HG02884 (cell line): ENCODE measurements around the gene HES5.

ENCODE experiments used
- ATAC-seq: cut with Tn5 transposase; IDR thresholded peaks from one replicate; pipeline ENCODE4 v1.9.1; 2021; ENCODE audit warnings: mild to moderate bottlenecking, moderate library complexity; ENCODE audit not compliant: unreplicated experiment

The HES5 gene

DNA sequence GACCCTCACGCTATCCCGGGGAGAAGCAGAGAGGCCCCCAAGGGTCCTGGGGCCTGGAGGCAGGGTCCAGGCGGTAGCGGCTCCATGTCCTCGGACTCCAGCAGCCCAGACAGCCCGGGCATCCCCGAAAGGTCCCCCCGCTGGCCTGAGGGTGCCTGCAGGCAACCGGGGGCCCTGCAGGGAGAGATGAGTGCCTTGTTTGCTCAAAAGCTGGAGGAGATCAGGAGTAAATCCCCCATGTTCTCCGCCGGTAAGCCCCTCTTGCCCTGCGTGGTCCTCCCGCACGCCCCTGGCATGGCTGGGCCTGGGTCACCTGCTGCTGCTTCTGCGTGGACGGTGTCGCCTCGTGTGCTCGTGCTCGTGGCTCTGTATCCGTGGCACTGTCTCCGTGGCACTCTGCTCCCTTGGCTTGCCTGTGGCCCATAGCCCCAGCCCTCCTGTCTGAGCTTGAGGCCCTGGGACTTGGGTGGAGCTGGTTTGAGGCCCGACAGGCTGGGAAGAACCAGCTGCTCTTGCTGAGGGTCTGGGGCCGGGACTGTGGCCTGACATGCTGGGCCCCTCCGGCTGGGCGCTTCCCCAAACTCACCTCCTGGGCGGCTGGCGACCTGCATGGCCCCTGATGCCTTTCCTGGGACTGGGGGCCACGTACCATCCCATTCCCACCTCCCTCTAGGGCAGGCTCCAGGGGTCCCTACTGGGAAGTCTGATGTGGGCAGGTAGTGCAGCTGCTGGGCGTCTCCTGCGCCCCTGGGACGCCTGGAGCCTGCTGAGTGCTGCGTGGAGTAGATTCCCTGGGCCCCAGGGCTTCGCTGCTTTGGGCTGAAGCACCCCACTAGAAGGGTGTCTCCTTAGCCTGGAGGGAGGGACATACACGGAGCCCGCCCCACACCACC, 27.2 kb downstream of the HES5 start:
- no peak for ATAC-seq

DNA sequence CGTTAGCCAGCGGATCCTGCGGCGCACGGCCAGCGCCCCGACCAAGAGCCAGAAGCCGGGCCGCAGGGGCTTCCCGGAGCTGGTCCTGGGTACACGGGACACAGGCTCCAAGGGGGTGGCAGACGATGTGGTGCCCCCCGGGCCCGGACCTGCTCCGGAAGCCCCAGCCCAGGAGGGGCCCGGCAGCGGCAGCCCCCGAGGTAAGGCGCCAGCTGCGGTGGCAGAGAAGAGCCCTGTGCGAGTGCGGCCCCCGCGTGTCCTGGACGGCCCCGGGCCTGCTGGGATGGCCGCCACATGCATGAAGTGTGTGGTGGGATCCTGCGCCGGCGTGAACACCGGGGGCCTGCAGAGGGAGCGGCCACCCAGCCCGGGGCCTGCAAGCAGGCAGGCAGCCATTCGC, 27.9 kb downstream of the HES5 start:
- ATAC-seq, result no peak

DNA sequence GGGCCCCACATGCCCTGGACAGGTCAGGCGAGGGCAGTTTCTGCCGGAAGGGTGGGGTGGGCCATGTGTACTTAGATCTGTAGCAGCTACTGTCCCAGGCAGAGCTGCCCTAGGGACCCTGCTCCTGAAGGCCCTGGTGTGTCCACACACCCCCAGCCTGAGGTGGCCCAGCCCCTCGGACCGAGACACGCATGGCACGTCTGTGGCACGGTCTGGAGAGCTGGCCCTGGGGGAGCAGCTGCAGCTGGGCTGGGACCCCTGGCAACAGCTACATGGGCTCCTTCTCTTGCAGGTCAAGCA, 28.3 kb downstream of the HES5 start:
- ATAC-seq, result no peak

DNA sequence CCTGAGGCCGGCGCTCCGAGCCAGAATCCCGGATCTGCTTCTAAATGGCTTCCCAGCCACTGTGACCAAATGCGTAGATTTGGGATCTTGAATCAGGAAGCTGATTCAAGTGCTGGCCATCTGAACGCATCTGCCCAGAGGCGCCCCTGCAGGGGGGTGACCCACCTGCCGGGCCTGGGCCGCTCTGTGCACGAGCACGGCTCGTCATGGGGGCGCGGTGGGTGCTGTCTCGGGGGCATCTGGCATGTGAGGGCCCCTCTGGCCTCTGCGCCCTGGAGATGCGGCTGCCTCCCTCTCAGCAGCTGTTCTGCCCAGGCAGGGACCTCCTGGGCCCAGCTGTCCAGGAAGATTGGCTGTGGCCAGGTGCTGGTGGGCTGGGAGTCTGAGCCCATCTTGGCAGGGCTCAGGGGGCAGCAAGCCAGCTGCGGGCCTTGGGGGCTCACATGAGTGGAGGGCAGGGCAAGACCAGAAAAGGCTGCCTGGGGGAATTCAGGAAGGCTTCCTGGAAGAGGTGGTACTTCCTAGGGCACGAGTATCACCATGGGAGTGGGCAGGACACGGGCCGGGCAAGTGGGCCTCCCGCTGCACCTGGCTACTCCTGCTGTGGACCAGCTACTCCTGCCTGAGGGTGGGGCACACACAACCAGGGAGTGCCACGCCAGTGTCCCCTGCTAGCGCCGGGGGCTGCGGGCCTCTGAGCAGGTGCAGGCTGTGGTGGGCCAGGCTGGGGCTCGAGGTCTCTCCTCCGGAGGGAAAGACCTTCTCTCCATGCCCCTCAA, 28.8 kb downstream of the HES5 start:
- ATAC-seq, result no peak

DNA sequence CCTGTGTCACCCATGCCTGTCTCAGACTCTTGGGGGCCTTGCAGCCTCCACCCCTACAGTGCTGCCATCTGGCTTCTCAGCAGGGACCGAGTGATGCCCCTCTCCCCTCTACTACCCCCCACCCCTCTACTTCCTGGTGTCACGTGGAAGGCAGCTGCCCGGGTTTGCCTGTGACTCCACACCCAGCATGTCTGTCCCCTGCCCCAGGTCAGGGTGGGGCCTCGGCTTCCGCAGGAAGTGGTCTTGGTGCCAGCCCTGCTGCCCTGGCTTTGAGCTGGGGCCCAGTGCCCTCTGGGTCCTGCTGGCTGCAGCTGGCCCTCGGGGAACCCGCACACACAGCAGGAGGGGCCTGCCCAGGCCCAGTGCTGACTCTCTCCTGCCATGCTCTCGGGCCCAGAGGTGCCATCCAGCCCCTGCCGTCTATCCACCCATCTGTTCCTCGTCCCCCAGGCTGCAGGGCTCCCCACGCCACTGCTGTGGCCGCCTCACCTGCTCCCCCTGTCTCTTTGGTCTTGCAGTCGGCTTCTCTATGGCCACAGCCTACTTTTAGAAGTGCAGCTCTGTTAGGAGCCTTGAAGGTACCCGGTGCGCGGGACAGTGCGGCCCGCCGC, 30.0 kb downstream of the HES5 start:
- no peak for ATAC-seq

DNA sequence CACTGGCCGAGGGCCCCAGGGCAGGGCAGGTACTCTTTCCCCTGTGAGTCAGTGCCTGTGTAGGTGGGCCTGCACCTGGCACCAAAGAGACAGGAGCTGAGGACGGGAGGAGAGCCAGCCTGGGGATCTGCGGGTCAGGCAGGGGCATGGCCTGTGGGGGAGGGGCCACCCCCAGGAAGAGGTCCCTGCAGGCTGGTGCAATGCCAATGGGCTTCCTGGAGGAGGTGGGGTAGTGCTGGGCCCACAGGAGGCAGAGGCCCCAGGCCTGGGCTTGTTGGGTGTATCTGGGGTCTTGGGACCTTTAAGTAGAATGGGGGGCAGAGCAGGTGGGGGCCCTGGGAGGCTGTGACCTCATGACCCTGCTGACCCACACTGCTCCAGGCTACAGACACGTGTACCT, 30.8 kb downstream of the HES5 start:
- ATAC-seq, result no peak

DNA sequence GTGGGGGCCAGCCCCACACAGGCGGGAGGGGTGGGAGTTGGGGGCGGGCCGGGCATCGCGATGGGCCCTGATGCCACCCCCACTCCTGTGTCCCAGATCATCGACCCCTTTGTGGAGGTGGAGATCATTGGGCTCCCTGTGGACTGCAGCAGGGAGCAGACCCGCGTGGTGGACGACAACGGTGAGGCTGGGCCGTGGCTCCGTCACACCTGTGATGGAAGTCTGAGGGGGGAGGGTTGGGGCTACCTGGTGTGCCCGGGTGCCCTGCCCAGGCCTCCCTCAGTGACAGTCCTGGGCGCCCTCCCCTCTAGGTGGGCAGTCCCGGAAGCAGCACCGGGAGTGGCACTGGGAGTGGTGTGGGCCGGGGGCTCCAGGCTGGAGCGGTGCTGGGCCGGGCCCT, 31.4 kb downstream of the HES5 start:
- ATAC-seq, result no peak

DNA sequence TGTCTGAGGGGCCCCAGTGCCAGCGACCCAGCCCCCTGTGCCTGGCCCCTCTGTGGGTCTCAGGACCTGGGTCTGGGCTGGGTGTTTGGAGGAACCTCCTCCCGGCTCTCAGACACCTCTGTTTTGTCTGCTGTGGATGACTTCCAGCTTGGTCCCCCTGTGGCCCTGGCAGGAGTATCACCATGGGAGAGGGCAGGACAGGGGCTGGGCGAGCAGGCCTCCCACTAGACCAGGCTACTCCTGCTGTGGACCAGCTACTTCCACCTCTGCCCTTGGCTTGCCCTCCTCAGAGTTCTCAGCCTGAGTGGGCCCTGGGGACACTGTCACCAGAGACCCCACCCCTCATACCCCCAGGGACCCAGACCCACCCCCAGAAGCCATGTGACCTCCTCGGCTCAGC, 32.2 kb downstream of the HES5 start:
- no peak for ATAC-seq

DNA sequence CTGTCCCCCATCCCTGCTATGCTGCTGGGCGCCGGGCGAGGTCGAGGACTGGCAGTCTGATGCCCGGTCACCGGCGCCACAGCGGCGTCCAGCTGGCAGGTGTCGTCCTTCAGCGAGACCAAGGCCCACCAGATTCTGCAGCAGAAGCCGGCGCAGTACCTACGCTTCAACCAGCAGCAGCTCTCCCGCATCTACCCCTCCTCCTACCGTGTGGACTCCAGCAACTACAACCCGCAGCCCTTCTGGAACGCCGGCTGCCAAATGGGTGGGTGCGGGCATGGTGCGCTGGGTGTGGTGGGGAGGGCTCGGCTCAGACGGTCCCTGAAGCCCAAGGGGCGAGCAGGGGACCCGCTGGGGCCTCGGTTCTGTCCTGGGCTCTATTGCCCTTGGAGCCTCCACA, 33.3 kb downstream of the HES5 start:
- no peak for ATAC-seq

DNA sequence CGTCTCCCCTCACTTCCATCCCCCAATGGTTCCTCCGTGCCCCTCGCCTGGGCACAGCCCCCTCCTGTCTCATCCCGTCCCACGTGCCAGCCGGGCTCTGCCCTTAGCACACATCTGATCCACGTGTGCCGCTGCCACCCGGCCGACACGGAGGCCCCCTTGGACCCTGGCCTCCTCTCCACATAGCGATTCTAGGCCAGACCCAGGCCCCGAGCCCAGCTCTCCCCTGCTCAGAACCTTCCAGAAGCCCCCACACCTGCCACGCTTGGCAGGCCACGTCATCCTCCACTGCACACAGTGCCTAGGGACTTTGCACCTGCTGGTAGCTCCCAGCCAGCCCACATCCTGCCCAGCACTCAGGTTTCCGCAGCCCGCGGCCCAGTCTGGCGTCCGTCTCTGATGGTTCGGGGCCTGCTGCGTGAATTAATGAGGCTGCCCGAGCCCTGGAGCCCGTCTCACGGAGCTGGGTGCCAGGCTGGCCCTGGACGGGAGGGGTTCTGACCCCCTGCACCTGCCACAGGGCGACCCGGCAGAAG, 33.9 kb downstream of the HES5 start:
- no peak for ATAC-seq

DNA sequence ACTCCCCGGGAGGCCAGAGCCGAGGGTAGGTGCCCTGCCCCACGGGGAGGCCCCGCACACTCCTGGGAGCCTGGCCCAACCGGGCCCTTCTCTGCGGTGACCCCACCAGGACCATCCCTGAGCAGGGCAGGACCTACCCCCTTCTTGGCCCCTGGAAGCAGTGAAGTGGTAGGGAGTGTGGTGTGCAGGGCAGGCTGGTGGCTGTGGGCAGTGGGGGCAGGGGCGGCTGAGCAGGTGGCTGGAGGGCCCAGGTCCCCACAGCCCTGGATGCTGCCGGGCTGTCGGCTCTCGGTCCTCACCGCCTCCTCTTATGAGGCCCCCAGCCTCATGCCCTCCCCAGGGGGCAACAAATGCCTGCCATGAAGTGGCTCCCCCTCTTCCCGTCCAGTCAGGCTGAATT, 34.5 kb downstream of the HES5 start:
- ATAC-seq, result no peak

DNA sequence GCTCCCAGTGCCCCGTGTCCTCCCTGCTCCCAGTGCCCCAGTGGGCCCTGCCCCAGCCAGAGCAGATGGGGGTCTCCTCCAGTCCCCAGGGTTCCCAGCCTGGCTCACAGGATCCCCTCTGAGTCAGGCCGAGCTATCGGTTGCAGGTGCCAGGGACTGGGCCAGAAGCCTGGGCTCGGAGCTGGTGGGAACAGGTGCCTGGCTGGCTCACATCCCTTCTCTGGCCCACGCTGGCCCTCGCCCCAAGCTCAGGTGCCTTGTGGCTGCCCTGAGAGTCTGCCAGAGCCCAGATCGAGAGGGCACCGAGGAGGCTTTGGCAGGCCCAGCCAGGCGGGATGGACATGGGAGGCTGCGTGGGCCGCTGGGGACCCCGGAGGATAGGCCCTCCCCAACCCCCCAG, 35.0 kb downstream of the HES5 start:
- no peak for ATAC-seq

DNA sequence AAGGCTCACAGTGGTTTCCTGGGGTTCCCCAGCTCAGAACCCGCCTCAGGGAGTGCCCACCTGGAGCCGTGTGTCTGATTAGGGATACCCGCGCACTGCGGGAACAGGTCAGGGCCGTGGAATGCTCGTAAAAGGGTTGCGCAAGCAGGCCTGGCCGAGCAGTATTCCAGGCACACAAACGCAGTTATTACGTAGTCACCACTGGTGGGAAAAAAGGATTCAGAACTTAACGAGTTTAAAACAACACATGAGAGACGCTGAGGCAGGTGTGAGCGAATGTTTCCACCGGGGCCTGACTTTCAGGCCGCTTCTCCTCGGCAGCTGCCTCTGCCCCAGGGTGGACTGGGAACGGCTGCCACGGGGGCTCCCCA, 35.8 kb downstream of the HES5 start:
- no peak for ATAC-seq

DNA sequence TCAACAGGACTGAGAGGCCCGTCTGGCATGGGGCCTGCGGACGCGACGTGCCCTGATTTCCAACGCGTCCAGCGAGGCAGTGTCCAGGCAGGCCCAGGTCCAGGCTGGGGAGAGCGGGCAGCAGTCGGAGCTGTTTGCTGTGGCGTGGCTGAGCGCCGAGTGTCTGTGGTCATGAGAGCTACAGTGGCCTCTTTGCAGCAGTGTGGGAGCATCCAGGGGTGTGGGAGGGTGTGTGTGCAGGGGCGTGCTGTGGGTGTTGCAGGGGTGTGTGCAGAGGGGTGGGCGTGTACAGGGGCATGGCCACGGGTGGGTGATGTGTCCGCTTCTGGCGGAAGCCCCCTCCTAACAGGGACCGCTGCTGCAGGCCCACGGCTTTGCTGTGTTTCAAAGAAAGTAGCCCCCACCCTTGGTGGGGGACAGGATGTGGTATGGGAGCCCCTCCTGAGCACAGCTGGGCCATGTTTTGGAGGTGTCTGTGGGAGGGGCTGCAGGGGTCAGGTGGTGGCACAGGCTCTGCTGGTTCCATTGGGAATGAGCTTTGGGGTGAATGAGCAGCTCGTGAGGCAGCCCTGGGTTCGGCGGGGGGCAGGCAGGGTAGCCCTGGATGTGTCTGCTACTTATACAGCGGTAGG, 36.3 kb downstream of the HES5 start:
- ATAC-seq, result no peak

DNA sequence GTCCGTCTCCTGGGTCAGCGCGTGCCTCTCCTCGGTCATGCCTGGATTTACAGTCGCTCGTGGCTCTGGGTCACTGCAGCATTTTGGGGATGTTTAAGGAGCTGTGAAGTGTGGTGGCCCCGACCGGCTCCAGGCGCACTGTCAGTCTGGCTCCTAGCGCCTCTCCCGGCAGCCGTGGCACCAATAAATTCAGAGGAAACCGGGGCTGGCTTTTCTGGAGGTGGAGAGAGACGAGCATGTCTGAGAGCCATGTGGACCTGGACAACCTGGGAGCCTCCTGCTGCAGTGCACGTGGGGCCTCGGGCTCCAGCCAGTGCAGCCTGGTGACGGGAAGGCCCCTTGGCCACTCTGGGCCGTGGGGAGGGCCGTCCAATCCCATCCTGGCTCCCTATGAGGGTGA, 36.8 kb downstream of the HES5 start:
- ATAC-seq, result no peak

DNA sequence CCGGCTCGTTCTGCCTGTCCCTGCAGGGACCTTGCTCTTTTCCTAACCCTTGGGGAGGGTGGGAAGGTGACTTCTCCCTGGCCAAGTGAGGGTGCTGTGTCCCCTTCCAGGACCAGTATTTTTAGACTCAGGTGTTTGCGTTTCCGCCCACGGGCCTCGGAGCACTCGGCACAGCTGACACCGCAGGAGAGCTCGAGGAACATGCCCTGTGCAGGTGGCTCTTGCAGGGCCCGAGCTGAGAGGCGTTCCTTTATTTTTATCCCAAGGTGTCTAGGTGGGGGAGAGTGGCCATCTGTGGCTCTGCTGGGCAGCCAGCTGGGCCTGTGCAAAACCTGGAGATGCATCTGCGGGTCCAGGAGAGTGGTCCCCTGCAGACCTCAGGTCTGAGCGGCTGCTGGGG, 38.0 kb downstream of the HES5 start:
- no peak for ATAC-seq

DNA sequence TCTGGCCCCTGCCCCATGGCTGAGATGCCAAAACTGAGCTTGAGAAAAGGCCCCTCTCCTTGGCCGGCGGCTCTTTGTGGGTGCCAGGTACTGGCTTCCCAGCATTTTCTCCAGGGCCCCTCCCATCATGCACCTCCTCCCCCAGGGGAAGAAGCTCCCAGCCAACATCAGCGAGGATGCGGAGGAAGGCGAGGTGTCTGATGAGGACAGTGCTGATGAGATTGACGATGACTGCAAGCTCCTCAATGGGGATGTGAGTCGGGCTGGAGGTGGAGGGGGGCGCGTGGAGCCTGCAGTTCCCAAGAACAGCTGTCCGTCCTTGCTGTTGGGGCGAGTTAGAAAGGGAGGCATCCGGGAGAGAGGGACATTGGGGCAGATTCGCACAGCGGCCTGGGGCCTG, 40.4 kb downstream of the HES5 start:
- no peak for ATAC-seq

DNA sequence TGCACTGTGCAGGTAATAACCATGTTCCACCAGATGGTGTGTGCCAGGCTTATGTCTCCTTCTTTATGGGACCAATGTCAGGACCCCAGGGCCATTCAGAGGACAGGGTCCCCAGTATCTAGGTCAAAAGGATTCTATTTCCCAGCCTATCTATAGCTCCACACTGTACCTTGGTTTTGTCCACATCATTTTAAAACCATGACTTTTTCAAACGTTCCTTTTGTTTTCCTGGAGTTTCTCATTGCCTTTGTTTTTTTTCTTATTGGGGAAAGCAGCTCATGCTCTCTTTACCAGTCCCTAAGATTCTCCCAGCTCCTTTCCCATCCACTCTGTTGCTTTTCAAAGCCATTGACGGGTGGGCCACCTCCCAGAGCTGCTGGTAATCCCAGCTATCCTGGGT, 41.4 kb downstream of the HES5 start:
- no peak for ATAC-seq

DNA sequence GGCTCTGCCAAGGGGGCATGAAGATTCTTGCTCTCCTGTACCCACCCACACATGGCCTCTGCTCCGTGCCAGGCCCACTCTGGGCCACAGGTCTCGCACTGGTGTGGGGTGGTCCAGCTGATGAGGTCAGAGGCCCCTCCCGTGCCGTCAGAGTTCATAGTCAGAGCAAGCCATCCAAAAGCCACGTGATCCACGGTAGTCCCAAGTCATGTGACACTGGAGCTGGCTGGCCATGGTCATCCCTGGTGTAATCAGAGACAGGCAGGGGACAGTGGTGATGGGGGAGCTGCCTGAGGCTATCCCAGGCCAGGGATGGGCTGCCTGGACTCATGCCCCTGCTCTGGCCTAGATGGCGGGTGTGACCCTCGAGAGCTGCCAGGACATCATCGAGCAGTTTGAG, 43.5 kb downstream of the HES5 start:
- ATAC-seq, result no peak

DNA sequence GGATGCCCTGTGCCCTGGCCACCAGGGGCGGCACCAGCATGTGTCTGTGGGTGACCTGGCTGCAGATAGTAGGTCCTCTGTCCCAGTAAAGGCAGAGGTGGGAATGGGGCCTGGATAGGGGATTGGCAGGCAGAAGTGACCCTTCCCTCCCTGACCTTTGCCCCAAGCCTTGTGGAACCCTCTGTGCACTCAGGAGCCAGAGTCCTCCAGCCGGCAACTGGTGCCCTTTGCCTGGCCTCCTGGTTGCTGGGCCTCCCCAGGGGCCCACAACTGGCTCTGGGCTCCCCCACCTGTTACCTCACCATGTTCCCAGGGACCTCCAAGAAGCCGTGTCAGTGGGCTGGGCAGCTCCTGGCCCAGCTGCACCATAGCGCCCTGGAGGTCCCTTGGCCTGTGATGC, 44.0 kb downstream of the HES5 start:
- ATAC-seq, result no peak

DNA sequence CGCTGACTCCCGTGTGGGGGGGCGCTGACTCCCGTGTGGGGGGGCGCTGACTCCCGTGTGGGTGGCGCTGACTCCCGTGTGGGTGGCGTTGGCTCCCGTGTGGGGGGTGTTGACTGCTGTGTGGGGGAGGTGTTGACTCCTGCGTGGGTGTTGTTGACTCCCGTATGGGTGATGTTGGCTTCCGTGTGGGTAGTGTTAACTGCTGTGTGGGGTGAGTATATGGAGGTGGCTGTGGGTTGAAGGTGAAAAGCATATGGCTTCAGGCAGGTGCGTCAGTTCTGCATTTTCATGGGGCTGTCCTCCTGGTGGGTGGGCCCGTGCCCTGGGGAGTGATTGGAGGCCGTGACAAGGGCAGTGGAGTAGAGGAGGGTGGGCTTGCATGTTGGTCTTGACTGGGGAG, 46.1 kb downstream of the HES5 start:
- no peak for ATAC-seq
